AG20443 (cell line): ENCODE data around the gene MC1R.
A peak's percentile ranks its signal among the peaks of the same experiment; 100 is the strongest.
"Not testable (repeated sequence)": the region's sequence is repeated elsewhere in the genome, so short reads cannot be mapped to it uniquely, and the experiment has no call there.

Experiments used
- DNase-seq: peaks from one replicate; pipeline ENCODE4 v3.0.0; 2012; ENCODE audit warnings: low spot score, mixed read lengths

MC1R gene

DNA sequence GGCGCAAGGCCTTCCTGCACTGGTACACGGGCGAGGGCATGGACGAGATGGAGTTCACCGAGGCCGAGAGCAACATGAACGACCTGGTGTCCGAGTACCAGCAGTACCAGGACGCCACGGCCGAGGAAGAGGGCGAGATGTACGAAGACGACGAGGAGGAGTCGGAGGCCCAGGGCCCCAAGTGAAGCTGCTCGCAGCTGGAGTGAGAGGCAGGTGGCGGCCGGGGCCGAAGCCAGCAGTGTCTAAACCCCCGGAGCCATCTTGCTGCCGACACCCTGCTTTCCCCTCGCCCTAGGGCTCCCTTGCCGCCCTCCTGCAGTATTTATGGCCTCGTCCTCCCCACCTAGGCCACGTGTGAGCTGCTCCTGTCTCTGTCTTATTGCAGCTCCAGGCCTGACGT lies 17.0 kb downstream of the MC1R start:
- not testable (repeated sequence) for DNase-seq

DNA sequence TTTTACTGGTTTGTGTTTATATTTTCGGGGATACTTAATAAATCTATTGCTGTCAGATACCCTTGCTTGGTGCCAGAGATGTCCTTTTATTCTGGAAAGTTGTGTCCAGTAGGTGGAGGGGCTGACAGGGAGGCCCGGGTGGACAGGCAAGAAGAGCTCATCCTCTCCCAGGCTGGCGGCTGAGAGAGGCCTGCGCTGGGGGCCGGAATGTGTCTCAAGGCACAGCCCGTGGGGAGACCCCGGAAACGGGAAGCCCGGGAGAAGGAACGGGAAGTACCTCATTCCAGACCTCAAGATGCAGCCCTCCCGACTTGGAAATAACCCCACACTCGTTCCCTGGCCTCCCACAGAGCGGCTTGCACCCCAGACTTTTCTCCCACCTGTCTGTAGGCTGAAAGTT lies 17.4 kb downstream of the MC1R start:
- DNase-seq, result no peak

DNA sequence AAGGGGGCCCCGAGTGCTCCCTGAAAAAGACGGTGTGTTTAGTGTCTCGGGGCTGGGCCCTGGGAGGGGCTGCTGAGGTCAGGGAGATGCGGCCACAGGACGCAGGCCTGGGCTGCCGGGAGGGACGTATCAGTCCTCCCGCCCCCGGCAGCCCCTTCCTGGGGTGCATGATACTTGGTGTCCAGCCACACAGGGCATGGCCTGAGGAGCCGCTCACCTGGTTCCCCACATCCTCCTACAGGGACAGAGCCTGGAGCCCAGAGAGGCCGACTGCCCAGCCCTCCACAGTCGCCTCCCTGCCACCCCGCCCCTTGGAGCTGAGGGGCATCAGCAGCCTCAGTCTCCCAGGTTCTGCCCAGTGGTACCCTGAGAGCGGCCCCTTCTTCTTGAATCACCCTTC lies 17.8 kb downstream of the MC1R start:
- DNase-seq, result no peak

DNA sequence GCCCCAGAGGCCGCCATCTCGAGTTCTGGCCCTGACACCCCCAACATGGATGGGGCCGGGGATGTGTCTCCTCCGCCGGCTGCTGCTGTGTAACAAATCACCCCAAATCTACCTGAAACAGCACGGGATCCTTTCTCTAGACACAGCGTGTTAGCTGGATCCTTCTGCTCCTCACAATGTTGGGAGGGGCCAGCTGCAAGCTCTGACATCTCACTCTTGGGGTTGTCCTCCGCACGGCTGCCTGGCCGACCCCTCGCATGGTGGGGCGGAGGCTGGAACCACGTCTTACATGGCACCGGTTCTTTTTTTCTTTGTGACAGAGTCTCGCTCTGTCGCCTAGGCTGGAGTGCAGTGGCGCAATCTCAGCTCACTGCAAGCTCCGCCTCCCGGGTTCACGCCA lies 18.3 kb downstream of the MC1R start:
- no peak for DNase-seq

DNA sequence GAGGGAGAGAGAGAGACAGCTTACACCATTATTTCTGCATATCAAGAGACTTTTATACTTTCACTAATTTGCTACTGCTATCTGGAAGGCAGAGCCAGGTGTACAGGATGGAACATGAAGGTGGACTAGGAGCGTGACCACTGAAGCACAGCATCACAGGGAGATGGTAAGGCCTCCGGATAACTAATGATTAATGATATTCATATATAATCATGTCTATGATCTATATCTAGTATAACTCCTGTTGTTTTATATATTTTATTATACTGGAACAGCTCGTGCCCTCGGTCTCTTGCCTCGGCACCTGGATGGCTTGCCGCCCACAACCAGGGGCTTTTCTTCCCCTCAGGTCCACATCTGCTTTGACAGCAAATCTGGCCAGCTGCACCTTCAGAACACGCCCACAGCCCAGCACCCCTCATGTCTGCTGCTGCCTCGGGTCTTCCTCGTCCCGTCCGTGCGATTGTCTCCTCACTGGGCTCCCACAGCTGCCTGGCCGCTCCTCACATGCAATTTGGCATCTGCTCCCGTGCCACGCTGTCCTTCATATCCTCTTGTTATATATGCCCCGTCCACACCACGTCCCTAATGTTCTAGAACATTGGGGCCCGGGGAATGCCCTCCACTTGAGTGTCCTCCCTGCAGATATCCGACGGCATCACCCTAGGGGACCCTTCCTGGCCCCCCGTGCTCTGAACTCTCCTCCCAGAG lies 19.7 kb downstream of the MC1R start:
- no peak for DNase-seq

DNA sequence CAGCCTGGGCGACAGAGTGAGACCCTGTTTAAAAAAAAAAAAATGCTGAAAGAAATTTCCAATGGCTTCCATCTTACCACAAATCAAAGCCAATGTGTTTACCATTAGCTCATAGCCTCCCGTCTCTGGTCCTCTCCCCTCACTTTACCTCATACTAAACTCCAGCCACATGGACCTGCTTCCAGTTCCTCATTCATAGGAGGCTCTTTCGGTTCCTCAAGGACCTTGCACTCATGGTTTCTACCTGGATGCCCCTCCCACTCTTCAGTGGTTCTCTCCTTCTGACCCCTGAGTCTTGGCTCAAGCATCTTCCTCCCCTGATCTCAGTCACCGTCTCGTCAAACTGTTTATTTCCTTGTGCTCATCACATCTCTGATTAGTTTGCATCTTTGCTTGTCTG lies 26.1 kb downstream of the MC1R start:
- DNase-seq, result no peak

DNA sequence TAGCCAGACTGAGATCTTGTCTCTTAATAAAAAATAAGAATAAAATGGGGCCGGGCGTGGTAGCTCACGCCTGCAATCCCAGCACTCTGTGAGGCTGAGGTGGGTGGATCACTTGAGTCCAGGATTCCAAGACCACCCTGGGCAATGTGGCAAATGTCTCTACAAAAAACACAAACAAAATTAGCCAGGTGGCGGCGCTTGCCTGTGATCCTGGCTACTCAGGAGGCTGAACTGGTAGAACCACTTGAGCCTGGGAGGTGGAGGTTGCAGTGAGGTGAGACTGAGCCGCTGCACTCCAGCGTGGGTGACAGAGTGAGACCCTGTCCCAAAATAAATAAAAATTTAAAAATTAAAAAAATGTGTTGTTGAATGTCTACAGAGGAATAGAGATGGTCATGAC lies 27.0 kb downstream of the MC1R start:
- no peak for DNase-seq

DNA sequence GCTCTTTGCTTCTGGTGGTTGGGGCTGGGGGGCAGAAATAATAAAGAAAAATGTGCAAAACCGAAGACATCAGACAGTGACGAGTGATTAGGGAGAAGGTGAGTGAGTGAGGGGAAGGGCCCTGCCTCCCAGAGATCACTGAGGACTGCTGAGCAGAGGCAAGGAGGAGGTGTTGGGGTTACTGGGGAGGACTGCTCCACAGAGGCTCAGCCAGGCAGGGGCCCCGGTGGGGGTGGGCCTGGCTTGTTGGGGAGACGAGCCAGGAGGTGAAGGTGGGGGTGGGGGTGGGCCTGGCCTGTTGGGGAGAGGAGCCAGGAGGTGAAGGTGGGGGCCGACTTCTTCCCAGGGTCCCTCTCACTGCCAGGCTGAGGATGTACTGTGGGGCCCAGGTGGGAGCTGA lies 27.9 kb downstream of the MC1R start:
- DNase-seq, result no peak

DNA sequence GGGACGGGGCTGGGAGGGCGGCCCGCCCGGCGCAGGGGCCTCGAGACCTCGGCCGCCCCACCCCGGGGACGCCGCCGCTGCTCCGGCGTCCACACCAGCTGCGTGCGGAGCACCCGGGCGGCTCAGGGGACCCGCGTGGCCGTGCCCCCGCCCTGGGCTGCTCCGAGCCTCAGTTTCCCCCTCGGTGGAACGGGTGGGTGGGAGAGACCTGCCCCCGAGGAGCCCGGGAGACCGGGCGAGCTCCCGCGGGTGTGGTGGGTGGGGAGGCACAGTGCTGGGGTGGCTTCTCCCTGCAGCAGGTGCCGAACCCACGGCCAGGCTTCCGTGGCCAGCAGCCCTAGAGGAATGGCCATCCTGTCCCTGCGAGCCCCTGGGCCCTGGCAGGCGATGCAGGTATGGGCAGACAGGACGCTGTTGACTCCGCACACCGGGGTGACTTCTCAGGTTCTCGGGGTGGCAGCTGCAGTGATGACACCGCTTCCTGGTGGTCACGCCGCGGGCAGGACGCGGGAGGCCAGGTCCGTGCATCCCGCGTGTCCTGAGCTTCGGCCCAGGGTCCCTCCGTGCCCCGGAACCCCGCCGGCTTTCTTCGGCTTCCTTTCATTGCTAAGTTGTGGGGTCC lies 30.6 kb downstream of the MC1R start:
- DNase-seq, result peak; percentile 39

DNA sequence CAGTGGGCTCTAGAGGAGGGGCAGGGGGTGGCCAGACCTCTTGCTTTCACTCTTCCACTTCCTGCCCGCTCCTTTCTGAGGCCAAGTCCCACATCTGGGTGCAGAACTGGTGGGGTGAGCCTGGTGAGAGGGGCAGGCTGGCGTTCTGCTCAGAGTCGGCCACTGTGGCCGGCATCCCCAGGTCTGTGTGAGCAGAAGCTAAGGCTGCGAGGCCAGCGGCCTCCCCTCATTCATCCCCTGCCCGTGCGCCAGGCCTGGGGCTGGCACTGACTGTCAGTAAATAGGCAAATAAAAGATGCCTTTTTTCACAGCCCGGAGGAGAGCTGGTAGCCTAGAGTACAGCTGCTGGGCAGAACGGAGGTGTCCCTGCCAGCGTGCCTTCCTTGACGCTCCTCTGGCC lies 31.1 kb downstream of the MC1R start:
- no peak for DNase-seq

DNA sequence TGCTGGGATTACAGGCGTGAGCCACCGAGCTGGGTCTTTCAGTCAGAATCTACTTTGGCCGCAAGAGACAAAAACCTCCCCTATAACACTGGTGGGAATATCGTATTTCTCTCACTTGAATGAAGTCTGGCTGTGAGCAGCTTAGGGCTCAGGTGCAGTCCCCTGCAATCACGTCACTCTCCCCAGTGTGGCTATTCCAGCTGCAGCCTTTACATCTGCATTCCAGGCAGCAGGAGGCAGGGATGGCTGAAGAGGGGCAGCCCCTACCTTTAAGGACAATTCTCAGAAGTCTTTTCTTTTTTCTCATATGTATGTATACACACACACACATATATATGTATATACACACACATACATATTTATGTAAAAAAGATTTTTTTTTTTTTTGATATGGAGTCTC lies 32.8 kb downstream of the MC1R start:
- no peak for DNase-seq

DNA sequence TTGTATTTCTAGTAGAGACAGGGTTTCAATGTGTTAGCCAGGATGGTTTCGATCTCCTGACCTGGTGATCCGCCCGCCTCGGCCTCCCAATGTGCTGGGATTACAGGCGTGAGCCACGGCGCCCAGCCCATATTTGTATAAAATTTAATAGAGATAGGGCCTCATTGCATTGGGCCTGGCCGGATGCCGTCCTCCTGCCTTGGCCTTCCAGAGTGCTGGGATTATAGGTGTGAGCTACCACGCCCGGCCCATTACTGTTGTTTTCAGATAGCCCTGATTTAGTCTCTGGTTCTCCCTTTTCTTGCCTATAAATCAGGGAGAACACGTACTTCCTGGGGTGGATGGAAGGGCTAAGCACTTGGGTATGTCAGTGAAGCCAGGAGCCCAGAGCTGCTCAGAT lies 33.4 kb downstream of the MC1R start:
- no peak for DNase-seq

DNA sequence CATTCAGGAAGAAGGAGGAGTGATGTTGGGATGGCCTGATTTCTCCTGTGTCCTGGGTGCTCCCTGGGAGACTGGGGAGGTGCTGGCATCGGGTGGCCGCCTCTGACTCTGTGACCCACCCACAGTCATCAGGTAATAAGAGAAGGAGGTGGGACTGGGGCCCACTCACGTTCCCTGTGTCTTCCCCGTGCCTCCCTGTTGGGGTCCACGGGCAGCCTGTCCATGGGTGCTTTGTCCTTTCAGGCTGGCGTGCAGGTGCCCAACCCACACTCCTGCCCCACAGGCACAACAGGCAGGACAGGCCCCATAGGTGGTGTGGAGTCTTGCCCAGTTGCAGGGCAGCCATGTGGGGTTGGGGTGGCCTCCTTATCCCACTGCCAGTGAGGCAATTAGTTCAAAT lies 33.9 kb downstream of the MC1R start:
- DNase-seq, result no peak

DNA sequence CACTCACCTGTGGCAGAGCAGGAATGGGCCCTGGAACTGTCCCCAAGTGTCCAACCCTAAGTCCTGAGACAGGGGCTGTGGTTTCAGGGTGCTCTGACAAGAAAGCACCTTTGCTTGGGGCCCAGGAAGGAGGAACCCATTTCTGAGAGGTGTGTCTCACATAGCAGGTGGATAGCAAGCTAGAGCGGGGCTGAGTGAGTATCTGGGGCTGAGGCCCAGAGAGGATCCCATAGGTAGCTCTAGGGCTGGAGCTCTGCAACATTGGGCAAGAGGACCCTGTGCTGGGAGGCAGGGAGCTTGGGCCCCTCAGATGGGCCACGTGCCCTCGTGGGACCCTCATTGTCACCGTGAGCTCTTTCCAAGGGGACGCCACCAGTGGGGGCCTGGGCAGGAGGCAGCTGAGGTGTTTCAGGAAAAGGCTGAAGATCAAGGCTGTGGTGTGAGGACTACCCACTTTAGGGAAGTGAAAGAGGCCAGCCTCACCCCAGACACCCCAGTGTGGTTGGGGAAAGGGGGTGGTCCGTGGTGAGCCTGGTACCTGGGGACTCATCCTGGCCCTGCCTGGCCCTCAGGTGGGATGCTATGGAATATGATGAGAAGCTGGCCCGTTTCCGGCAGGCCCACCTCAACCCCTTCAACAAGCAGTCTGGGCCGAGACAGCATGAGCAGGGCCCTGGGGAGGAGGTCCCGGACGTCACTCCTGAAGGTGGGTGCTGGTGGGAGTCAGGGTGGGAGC lies 35.2 kb downstream of the MC1R start:
- DNase-seq, result no peak

DNA sequence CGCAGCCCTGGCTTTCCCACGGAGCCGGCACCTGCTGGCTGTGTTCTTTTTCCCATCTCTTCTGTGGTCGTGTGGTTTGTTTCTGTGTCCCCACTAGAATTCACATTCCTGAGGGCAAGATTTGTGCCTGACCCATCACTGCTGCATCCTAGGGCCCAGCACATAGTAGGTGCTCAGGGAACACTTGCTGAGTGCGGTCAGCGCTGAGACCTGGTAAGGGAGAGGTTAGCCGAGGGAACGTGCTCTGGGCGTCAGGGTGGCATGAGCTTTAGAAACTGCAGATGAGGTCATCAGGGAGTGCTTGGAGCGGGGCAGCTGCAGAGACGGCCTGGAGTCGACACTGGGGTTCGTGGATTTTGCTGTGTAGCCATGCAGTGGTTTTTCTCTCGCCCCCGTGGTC lies 35.8 kb downstream of the MC1R start:
- DNase-seq, result no peak

DNA sequence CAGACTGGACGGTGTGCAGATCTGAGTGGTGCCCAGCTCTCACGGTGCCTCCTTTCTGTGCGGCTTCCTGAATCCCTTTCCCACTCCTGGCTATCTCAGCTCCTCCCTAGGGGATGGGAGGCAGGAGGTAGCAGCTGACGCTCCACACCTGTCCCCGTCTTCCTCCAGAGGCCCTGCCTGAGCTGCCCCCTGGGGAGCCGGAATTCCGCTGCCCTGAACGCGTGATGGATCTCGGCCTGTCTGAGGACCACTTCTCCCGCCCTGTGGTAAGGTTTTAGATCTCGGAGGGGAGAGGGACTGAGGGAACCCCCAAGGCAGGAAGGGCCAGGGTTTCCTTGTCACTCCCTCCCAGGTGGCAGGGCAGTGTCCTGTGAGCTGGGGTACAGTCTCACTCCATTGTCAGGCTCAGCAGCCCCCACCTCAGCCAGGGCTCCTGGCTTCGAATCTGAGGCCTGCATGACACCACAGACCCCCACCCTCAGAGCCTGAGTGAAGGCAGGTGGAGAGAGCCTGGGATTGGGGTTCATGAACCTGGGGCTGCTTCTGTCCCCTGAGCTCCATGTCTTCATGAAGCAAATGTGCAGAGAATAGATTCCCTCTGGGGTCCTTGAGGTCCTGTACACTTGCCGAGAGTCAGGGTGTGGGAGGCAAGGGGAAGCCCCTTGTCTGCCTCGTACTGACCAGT lies 36.5 kb downstream of the MC1R start:
- no peak for DNase-seq

DNA sequence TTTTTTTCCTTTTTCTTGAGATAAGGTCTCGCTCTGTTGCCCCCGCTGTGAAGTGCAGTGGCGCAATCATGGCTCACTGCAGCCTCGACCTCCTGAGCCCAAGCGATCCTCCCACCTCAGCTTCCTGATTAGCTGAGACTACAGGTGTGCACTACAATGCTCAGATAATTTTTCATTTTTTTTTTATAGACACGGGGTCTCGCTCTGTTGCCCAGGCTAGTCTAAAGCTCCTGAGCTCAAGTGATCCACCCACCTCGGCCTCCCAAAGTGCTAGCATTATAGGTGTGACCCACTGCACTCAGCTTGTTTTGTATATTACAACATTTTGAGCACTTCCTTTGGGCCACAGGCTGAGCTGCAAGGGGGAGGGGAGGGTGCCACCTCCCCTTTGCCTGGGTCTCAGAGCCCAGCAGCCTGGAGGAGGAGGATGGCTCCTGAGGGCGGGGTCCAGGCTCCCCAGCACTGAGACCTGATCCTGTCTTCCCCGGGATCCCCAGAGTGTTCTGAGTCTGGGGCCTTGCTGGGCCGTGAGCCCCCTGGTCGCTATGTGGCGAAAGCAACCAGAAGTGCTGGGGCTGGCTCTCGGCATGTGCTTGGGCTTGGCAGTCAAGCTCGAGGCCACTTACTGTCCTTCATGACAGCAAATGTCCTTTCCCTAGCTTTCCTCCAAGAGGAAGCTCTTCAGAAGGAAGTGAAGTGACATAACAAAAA lies 38.0 kb downstream of the MC1R start:
- no peak for DNase-seq

DNA sequence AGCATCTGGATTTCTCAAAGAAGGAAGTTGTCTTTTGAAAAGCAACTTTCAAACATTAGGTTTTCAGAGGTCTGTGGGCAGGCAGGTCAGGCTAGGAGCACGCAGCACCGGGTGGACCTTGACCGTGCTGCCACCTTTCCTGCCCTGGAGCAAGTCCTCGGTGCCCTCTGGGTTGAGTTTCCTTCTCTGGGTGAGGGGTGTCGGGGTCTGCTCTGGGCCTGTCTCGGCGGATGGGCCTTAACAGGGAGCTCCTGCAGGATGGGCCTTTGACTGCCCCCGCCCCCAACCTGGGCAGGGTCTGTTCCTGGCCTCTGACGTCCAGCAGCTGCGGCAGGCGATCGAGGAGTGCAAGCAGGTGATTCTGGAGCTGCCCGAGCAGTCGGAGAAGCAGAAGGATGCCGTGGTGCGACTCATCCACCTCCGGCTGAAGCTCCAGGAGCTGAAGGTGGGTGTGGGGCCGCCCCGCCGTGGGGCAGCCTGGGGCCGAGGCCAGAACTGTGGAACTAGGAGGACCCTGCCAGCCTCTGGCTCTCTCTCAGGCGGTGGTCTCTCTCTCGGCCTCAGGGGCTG lies 38.6 kb downstream of the MC1R start:
- no peak for DNase-seq

DNA sequence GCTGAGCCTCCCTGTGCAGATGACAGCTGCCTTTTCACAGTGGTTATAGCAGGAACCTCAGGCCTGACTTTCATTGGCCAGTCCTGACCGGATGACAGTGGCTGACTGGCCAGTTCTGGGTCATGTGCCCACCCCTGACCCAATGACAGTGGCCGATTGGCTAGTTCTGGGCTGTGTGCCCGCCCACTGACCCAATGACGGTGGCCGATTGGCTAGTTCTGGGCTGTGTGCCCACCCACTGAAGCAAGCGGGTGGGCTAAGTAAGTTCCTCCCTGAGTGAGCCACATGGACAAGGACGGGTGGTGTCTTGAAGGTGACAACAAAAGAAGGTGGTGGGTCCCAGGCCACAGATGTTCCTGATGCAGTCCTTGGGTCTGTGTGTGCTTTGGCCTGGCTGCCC lies 39.4 kb downstream of the MC1R start:
- peak; percentile 39 for DNase-seq

DNA sequence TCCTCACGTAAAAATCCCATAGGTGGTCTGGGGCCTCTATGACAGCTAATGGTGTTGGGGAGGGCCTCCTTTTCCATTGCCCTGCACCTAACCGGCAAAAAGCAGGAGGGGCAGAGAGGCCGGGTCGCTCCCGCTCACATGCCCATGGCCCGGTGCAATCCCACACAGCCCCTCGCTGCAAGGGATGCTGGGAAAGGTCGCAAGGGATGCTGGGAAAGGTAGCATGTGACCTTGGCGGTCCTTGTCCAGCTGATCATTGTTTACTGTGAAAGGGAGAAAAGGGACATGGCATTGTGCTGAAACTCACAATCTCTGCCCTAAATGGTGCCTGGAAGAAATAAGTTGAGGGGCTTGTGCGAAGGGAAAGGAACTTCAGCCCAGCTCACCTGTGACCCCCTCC lies 39.9 kb downstream of the MC1R start:
- DNase-seq, result no peak

DNA sequence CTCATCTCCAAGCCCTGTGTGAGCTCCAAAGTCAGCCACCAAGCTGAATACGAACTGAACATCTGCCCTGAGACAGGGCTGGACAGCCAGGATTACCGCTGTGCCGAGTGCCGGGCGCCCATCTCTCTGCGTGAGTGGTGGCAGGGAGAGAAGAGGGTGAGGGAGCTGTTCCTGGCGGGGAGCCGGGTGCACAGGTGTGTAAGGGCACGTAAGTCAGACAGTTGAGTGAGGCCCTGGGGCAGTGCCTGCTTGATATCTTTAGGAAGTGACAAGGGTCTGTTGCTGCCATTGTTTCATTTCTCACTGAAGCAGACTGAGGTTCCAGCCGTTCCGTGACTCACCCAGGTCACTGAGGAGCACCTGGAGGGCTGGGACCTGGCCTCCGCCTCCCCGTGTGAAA lies 42.3 kb downstream of the MC1R start:
- DNase-seq, result no peak

DNA sequence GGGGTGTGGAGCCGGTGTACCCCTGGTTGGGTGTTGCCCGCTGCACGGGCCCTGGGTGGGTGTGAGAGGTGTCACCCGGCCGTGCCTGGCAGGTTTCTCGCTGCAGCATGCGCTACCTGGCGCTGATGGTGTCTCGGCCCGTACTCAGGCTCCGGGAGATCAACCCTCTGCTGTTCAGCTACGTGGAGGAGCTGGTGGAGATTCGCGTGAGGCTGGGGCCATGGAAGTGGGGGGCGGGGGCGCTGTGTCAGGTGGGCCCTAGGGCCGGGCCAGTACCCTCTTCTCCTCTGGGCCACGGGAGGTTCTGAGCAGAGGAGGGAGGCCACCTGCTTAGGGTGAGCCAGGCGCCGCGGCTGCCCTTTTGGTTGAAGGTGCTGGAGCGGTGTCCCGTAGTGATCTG lies 43.3 kb downstream of the MC1R start:
- no peak for DNase-seq
